ENCODE measurements around the gene ZNF385B. TPM values are rescaled to one million over a fixed set of nuclear protein-coding genes. Genes with fewer than 3 reads are reported as not detected.

ZNF385B gene
- total RNA-seq, 1 donor from 2014 or later, result 0.11 TPM

DNA sequence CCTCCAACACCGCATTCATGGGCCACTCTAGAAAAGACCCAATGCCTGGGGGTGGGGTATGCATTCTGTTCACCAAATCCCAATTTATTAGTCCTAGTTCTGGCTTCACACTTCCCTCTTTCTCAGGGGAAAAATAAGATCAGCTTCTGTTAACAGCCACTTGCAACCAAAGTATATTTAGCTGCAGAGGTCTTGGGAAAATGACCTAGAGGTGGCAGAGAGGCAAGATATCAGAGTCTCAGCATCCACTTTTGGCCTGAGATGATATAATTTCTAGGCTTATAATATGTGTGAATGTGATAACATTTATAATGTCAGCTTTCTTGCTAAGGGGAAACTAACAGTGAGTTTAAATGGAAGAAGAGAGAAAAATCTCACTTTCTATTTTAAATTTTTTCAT lies 89.1 kb downstream of the ZNF385B start:
- Mint-ChIP-seq H3K27me3 (ENCODE audit: low read depth) (no peaks in the 10 kb centered on the region), H3K4me1 (peaks cover 17% of the 10 kb centered on the region), H3K4me3 (no peak overlapping the region), H3K27ac (no peak overlapping the region), H3K9me3 (no peaks in the 10 kb centered on the region), H3K36me3 (no peaks in the 10 kb centered on the region)
- DNase-seq (ENCODE audit: low spot score in 2 of 2, unreplicated experiment in 2 of 2), result no peak
- TF ChIP-seq CTCF (IDR thresholded peaks at IDR 0.05; ENCODE audit: unreplicated experiment), result no peak

DNA sequence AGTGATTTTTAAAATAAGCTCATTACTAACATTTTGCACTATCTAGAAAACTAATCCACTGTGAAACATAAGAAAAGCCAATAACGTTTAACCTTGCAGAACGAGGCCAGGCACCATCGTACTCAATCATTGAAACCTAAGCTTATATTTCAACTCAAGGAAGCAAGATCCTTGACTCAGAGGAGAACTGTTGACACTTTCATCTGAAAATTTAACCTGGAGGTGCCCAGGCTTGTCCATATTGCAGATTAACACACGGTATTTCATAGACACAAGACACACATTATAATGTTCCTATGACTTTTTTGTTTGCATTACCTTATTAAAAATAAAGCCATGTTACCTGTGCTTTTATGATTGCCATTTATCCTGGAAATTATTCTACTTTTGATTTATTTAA lies 89.6 kb downstream of the ZNF385B start:
- DNase-seq (ENCODE audit: low spot score in 2 of 2, unreplicated experiment in 2 of 2), result no peak
- Mint-ChIP-seq H3K4me3 (no peak overlapping the region), H3K27ac (no peak overlapping the region), H3K27me3 (ENCODE audit: low read depth) (no peaks in the 10 kb centered on the region), H3K36me3 (no peaks in the 10 kb centered on the region), H3K9me3 (no peaks in the 10 kb centered on the region), H3K4me1 (peaks cover 17% of the 10 kb centered on the region)
- TF ChIP-seq CTCF (IDR thresholded peaks at IDR 0.05; ENCODE audit: unreplicated experiment), result no peak

DNA sequence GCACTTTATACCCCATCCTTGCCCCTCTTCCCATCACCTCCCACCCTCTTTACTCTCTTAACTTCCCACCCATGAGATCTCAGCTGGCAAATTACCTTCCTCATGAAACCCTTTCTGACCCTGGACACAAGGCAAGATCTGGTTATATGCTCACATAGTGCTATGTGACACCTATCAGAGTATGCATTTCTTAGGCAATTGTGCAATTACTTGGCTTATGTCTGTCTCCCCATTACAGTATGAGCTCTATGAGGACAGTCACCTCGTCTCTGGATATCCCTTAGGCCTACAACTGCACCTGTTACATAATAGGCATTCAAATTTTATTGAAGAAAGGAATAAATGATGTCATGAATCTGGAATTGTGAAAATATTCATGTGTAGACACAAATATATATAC lies 91.4 kb downstream of the ZNF385B start:
- Mint-ChIP-seq H3K27ac (no peak overlapping the region), H3K4me3 (no peak overlapping the region), H3K9me3 (peaks cover 1% of the 10 kb centered on the region), H3K36me3 (no peaks in the 10 kb centered on the region), H3K4me1 (peaks cover 17% of the 10 kb centered on the region), H3K27me3 (ENCODE audit: low read depth) (peaks cover 3% of the 10 kb centered on the region)
- DNase-seq (ENCODE audit: low spot score in 2 of 2, unreplicated experiment in 2 of 2), result no peak
- no peak for TF ChIP-seq CTCF (IDR thresholded peaks at IDR 0.05; ENCODE audit: unreplicated experiment)

GRCh38 chr2:179769323-179769722 lies 92.1 kb downstream of the ZNF385B start:
- Mint-ChIP-seq H3K9me3 (peaks cover 8% of the 10 kb centered on the region), H3K27me3 (ENCODE audit: low read depth) (peaks cover 3% of the 10 kb centered on the region), H3K4me3 (no peak overlapping the region), H3K27ac (peak overlapping the region; percentile 83), H3K36me3 (no peaks in the 10 kb centered on the region), H3K4me1 (peaks cover 17% of the 10 kb centered on the region)
- no peak for DNase-seq (ENCODE audit: low spot score in 2 of 2, unreplicated experiment in 2 of 2)
- no peak for TF ChIP-seq CTCF (IDR thresholded peaks at IDR 0.05; ENCODE audit: unreplicated experiment)

- H3K4me3 Mint-ChIP-seq, result no peak overlapping the region
- peaks cover 17% of the 10 kb centered on the region for H3K4me1 Mint-ChIP-seq
- peak overlapping the region; percentile 83 for H3K27ac Mint-ChIP-seq
- H3K36me3 Mint-ChIP-seq, result no peaks in the 10 kb centered on the region
- H3K27me3 Mint-ChIP-seq (ENCODE audit: low read depth), result peaks cover 3% of the 10 kb centered on the region
- no peak for DNase-seq (ENCODE audit: low spot score in 2 of 2, unreplicated experiment in 2 of 2)
- H3K9me3 Mint-ChIP-seq, result peaks cover 14% of the 10 kb centered on the region
- no peak for TF ChIP-seq CTCF (IDR thresholded peaks at IDR 0.05; ENCODE audit: unreplicated experiment)
Measured at GRCh38 chr2:179768765-179769164, 92.6 kb downstream of the ZNF385B start.

DNA sequence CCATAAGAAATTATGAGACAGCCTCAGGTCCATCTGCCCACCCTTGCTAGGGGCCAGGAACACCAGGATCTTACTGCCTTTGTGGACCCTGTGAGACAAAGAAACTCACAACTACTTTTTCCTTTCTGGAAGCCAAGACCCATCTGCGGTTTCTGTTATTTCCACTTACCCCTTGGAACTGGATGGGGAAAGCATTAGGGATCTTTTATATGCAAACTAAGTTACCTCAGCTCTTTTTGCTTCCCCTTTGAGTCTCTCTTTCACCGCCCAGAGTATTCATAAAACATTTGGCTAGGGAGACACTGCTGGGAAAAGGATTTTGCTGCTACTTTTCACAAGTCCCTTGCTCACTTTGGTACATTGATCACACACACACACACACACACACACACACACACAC lies 95.7 kb downstream of the ZNF385B start:
- Mint-ChIP-seq H3K27ac (no peak overlapping the region), H3K27me3 (ENCODE audit: low read depth) (peaks cover 3% of the 10 kb centered on the region), H3K4me1 (peaks cover 17% of the 10 kb centered on the region), H3K9me3 (peaks cover 27% of the 10 kb centered on the region), H3K36me3 (no peaks in the 10 kb centered on the region), H3K4me3 (no peak overlapping the region)
- no peak for TF ChIP-seq CTCF (IDR thresholded peaks at IDR 0.05; ENCODE audit: unreplicated experiment)
- no peak for DNase-seq (ENCODE audit: low spot score in 2 of 2, unreplicated experiment in 2 of 2)
